ENCODE results near the gene HLCS.

HLCS gene

GRCh38 chr21:36735724-36736320 is 230.6 kb downstream of the HLCS start:
- no peak for DNase-seq

DNA sequence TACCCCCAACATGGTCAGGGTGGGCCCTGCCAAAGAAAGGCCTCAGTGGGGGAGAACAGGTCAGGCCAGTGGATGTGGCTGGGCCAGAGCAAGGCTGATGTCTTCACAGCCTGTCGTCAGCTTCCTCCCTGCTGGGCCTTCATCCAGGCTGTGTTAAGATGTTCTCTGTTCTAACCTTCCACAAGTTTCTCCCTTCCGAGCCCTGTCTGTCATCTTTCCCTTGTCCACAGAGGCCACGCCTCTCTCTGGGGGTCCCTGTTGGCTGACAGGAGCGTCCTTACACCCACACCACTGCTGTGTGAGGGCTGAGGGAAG is 231.3 kb downstream of the HLCS start:
- no peak for DNase-seq

DNA sequence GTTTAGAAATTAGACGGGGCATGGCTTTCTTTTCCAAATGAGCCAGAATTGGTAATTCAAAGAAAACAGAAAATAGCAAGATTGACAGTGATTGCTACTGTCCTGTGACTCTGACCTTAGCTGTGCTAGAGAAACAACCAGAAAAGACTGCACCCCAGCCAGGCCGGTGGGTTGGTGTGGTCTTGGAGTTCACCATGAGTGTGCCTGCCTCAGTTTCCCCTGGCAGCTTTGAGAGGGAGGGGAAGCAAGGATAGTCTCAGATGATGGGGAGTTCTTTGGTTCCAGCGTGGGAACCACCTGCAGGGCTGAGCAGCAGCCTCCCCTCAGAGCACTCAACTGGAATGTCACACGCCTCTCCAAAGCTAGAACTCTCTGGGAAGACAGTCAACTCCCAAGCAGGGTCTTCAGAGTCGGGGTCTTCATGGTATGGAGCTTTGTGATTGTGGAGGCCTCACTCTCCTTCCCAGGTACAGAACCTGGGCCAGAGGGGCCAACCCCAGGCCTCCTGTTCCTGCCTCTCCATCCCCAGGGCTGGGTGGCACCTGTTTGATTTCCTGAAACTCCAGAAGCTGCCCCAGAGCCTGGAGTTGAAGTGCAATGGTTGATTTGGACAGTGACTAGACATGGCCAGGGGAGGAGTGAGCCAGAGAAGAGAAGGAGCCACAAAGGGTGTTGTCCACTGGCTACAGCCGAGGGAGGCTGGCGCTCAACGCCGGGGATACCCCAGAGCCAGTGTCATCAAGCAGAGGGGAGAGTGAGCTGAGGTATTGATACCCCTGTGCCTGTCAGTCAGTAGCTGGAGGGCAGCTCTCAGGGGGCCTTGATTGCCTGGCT is 231.9 kb downstream of the HLCS start:
- DNase-seq: no peak

- no peak for DNase-seq
Measured at GRCh38 chr21:36733857-36734256, 232.6 kb downstream of the HLCS start.

GRCh38 chr21:36732761-36733160 is 233.7 kb downstream of the HLCS start:
- DNase-seq: no peak

DNA sequence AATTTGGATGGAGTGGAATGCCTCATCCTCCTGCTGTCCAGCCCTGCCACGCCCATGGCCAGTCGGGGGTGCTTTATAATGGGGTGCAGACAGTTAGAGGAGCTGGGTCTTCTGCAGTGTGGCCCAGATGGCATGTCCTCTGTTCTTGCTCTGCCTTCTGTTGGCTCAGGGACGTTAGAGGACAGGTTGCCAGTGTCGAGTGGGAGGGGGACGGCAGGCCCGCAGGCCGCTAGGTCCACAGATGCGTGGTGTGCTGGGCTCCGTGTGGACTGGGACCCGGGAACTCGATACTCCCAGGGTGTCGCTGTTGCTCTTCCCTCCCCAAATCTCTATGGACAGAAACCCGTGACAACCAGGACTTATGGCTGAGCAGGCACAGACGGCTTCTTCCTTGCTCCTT is 234.3 kb downstream of the HLCS start:
- no peak for DNase-seq

- no peak for DNase-seq
Measured at GRCh38 chr21:36730291-36731281, 235.9 kb downstream of the HLCS start.

DNA sequence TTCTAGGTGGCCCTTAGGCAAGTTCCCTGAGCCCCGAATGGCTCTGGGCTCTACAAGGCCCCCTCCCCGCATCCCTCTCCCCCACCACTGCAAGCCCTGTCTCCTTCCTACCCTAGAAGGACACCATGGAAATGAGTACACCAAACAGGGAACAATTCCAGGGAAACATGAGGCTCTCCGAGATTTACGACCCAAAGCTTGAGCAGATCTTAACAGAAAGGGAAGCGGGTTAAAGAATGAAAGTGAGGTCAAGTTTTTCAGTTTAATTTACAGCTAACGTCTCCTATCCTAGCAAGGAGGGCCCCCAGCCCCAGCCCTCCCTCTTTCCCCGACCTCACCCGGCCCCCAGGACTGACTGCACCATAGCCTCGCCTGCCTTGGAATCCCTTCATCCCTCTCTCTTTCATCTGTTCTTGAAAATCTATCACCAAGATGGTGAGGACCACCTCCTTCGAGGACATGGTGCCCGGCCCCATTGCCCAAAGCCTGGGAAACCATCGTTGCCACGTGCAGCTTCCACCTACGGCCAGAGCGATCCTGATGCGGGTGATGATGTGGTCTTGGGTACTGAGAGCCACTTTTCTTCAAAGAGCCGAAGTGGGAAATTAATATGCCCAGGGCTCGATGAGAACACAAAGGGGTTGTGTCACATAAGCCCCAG is 237.0 kb downstream of the HLCS start:
- DNase-seq: no peak

- DNase-seq: no peak
Measured at GRCh38 chr21:36728371-36729111, 237.9 kb downstream of the HLCS start.

- no peak for DNase-seq
Measured at GRCh38 chr21:36727866-36728265, 238.6 kb downstream of the HLCS start.

- no peak for DNase-seq
Measured at GRCh38 chr21:36725793-36726386, 240.6 kb downstream of the HLCS start.

DNA sequence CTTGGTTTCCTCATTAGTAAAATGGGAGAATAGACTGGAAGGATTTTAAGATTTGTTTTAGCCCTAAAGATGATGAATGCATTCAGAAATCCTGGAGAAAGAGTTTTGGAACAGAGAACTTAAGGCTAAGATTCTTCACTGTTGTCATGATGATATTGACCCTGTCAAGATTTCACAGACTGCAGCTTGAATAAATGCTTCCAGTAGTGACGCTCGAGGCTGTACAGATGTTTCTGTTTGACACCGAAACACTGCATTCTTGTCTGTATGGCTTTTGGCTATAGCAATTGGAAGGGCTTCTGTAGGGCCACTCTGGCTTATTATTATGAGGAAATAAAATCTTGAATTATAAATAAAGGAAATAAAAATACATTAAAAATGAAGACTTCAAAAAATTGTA is 241.8 kb downstream of the HLCS start:
- no peak for DNase-seq

- DNase-seq: no peak
Measured at GRCh38 chr21:36723371-36723881, 243.0 kb downstream of the HLCS start.

- DNase-seq: no peak
Measured at GRCh38 chr21:36722370-36723368, 243.8 kb downstream of the HLCS start.

- no peak for DNase-seq
Measured at GRCh38 chr21:36721817-36722216, 244.7 kb downstream of the HLCS start.

DNA sequence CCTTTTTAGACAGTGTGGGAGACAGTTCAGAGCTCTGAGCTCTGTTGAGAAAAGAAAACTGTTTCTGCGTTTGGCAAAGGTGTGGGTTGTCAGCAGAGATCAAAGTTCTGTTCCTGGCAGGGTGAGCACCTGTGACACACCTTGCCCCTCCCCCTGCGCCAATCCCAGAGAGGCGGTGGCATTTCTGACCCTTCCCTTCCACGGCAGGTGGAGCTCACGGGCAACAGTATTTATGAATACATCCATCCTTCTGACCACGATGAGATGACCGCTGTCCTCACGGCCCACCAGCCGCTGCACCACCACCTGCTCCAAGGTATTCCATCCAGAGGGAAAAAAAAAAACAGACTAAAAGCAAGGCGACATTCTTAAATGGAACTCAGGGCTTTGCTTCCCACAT is 246.9 kb downstream of the HLCS start:
- no peak for DNase-seq

- DNase-seq: no peak
Measured at GRCh38 chr21:36718951-36719501, 247.4 kb downstream of the HLCS start.

DNA sequence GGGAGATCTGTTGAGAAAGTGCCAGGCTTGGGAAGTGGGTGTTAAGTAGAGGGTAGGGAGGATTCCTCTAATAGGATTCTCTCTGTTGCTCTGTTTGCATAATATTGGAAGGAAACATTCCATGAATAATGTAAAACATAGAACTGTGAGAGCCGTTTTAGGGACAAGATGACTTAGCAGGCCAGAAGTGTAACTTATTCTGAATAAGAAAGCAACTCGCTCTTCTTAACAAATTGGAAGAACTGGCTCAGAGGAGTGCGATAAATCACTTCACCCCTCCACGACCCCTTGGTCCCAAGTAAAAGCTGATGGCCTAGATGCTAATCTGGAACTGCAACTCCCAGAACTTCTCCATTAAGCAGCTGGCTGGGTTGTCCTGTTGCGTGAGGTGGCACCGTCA is 248.5 kb downstream of the HLCS start:
- no peak for DNase-seq

DNA sequence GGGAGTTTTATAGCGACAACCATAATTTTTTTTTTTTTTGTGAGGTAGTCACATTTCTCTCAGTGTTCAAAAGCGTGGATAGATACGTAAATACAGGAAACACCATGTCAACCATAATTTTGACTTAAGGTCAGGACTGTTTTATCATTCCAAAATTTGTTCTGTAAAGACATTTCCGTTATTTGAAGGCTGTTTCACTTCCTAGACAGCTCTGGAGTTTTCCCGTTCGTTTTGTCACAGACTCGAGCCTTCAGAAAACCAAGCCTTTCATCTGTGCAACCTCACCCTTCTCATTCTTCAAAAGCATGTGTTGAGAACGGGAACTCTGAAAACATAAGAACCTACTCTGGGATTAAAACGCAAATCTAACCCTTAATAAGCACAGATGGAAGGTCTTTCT is 249.6 kb downstream of the HLCS start:
- no peak for DNase-seq

- DNase-seq: no peak
Measured at GRCh38 chr21:36716387-36716786, 250.1 kb downstream of the HLCS start.

All from NCI-H2107 (cell line).